Posterior cingulate gyrus (tissue), 11 donors: Measurements from ENCODE around the gene GPR12.

Source experiments
- DNase-seq, 10 donors: peaks; one replicate each; pipeline versions ENCODE4 v3.0.0 to v3.0.0-alpha.2; 2020 to 2021; ENCODE audit warnings: mixed read lengths in 3 of 10
- intact Hi-C: fragments of 100-400 bp; cut with DNase I; formaldehyde crosslinking; loops from one replicate; pipeline ENCODE4 v1.15.1; 2023

Gene GPR12

DNA sequence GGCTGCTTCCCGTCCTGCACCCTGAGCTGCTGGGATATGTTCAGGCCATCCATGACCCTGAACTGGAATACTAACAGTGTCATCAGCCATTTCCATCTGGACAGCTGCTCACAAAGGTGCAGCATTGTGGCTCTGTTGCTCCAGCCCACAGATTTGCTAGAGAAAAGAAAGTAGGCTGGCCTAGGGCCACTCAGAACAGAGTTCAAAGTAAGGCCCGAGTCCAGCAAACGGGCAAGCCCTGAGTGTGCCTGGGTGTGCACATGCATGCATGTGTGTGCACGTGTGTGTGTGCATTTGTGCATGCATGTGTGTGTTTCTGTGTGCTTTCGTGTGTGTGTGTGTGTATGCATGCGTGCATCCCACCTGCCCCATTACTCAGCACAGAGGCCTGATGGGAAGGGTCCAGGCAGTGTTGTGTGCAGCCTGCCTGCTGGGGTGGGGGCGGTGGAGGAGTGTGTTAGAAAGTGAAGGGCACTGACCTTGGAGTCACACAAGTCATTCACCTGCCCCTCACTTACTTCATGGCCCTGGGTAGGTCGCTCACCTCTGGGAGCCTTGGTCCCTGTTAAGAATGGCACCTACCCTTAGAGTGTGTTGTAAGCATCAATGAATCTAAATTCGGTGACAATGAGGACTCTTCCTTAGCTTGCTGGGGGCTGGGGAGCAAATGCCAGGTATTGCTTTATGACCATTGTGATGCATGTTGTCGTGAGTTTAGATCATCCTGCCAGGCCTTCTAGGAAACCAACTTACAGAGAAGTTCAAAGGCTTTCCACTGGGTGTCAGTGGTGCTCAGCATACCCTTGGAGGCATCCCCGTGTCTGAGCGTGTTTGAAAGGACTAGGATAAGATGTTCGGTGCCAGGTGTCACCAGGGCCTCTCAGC is 53.2 kb downstream of the GPR12 start:
- intact Hi-C loops = loop anchor here (1.0 kb wide), 2 partner anchors 166 to 223 kb away; no protein-coding TSS in a partner anchor
- DNase-seq = peak in 8 of 10 donors; percentile 49 to 92 (median 60)

GRCh38 chr13:26706381-26706780 is 54.2 kb downstream of the GPR12 start:
- intact Hi-C loops = no loop called here
- no peak for DNase-seq

- no peak for DNase-seq
- intact Hi-C loops = no loop called here
Measured at GRCh38 chr13:26705536-26705935, 55.0 kb downstream of the GPR12 start.
